HG03045 (cell line): Measurements from ENCODE around the gene MYO1D.

Experiments used
- ATAC-seq: cut with Tn5 transposase; IDR thresholded peaks from one replicate; pipeline ENCODE4 v1.9.1; 2021; ENCODE audit warnings: mild to moderate bottlenecking, moderate library complexity; ENCODE audit not compliant: unreplicated experiment

Gene MYO1D

DNA sequence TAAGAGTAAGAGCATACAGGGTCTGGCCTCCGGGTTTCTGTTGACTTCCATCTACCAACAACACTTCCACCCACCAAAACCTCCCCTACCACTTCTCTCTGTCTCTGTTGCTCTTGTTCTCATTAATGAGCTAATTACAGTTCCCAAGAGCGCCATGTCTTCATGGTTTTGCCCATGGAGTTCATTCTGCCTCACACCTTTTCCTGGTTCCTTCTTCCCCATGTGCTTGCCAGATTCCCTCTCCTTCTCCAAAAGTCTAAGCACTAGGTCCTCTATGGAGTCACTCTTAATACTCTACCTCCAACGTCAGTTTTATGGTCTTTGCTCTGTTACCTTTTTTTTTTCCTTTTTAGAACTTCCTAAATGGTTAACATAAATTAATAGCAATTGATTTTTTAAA, 92.8 kb downstream of the MYO1D start:
- ATAC-seq = no peak

- no peak for ATAC-seq
Measured at GRCh38 chr17:32783602-32784001, 93.3 kb downstream of the MYO1D start.

GRCh38 chr17:32780721-32781120, 96.2 kb downstream of the MYO1D start:
- ATAC-seq = no peak

DNA sequence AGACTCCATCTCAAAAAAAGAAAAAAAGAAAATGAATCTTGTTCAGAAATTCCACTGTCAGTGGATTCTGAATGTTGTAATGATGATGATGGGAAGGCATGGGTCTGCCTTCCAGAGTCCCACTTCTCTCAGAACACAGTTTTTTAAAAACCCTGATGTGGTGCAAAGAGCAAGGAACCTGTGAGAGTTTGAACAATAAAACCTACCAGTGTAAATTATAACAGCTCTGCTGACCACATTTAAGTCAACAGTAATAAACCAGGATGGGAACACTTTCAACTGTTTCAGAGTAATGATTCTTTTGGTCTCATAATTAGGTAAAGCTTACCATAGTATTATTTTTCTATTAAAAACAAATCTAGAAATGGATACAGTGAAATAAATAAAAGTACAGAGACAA, 99.0 kb downstream of the MYO1D start:
- ATAC-seq = no peak

DNA sequence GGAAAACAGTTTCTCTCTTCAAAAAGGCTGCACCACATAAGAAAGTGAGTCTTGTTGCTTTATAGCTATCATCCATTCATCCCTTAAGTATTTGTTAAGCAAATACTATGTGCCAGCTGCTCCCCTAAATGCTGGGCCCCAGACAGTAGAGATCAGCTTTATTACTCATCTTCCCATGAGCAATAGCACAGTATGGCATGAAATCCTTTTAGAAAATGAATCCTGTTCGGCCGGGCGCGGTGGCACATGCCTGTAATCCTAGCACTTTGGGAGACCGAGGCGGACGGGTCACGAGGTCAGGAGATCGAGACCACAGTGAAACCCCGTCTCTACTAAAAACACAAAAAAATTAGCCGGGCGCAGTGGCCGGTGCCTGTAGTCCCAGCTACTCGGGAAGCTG, 99.5 kb downstream of the MYO1D start:
- no peak for ATAC-seq

GRCh38 chr17:32774695-32775084, 102.2 kb downstream of the MYO1D start:
- no peak for ATAC-seq

DNA sequence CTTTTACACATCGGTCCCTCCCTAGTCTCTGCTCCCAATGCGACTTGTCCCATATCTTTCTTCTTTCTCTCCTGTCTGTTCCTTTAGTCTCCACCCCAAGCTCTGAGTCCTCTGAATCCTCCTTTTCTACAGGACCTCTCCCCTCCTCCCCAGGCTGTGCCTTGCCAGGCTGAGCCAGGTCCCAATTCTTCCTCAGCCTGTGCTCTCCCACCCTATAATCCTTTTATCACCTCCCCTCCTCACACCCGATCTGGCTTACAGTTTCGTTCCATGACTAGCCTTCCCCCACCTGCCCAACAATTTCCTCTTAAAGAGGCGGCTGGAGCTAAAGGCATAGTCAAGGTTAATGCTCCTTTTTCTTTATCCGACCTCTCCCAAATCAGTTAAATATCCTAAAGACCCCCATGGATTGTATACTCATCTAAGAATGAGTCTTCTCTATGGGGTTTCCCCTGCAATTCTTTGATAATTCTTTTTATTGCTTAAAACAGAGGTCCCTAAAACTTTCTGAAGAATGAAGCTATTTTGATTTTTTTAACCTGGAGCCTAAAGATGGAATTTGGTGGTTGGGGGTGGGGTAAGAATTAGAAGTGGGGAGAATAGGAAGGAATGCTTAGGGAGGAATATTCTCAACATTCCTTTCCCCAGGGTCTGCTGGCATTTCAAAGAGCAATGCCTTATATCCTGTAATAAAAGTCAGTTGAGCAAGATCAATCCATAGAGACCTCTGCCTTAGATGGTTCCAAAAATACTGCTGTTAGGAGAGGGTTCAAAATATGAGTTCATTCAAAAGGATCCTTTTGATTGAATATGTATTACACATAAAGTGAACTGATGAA, 102.8 kb downstream of the MYO1D start:
- ATAC-seq = no peak

GRCh38 chr17:32772453-32773025, 104.4 kb downstream of the MYO1D start:
- no peak for ATAC-seq

DNA sequence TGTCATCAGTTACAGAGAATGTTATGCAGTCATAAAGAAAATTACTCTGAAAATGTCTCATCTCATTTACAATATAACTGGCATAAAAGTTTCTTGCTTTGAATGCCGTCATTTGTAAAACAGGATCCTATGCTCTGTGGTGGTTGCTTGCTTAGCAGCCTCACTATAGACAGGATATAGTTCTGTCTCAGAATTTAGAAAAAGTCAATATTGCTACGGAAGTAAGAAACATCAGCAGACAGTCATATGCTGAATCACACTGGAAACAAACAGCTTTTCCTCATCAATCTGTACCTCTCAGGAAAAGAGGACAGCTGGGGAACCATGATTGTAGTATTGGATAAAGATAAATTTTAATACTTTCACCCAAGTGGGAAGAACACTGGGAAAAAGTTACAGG, 105.5 kb downstream of the MYO1D start:
- no peak for ATAC-seq

DNA sequence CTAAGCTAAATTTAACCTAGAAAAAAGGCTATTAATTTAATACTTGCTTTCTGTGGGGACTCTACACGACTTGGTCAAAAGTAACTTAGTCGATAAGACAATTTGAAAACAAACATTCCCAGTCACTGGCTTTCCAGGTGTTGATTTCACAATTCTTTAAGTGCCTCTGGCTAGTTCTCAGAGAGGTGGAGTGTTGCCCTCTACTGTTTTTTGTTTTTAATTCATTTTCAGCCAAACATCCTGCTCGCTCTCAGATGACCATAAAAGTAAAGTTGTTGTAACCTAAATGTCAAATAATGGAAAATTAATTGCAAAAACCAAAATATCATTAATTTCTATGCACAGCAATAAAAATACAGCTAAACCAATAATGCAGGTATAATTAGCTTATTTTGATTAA, 107.1 kb downstream of the MYO1D start:
- no peak for ATAC-seq

DNA sequence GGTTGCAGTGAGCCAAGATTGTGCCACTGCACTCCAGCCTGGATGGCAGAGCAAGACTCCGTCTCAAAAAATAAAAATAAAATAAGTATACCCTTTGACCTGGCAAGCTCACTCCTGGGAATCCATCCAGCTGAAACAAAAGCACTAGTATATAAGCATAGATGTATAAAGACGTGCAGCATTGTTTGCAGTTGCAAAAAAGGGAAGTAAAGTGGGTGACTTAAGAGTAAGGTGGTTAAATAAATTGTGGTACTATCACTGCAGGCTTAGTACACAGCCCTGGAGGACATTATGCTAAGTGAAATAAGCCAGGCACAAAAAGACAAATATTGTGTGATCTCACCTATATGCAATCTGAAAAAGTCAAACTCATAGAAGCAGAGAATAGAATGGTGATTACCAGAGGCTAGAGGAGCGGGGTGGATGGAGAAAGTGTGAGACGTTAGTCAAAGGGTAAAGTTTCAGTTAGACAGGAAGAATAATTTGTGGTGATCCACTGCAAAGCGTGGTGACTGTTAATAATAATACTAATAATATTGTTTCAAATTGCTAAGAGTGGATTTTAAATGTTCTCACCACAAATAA, 113.0 kb downstream of the MYO1D start:
- no peak for ATAC-seq

GRCh38 chr17:32759476-32759875, 117.4 kb downstream of the MYO1D start:
- no peak for ATAC-seq

- no peak for ATAC-seq
Measured at GRCh38 chr17:32757963-32758362, 119.0 kb downstream of the MYO1D start.

GRCh38 chr17:32756696-32757095, 120.2 kb downstream of the MYO1D start:
- no peak for ATAC-seq

DNA sequence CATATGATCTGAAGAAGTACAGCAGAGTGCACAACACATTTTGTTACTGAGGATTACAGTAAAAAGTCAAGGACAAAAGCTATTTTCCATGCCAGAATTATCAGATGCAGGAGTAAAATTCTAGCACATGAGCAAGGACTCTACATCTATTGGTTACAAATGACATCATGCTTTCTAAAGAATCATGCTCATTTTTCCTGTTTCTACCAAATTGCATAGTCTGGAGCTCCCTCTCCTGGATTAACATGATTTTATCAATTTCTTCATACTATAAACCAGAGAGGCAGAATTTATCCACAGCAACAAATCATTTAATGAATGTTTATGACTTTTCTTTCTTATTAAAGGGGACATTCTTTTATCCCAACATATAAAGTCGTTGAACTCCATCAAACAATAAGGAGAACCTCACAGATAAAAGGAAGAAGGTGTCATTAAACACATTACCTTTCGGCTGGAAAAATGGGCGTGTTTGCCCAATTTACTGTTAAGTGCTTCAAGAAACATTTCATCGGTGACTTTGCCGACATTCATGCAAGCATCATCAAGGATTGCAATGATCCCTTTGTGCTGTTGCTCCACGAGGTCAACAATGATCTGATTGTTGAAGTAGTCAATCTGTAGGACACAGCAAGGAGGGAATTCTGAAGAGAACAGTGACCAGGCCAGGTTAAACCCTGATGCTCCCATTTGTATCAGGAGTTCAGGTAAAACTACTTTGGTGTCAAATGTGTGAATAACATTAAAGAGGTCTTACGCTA, 121.7 kb downstream of the MYO1D start:
- ATAC-seq = no peak

- no peak for ATAC-seq
Measured at GRCh38 chr17:32752934-32753333, 124.0 kb downstream of the MYO1D start.

DNA sequence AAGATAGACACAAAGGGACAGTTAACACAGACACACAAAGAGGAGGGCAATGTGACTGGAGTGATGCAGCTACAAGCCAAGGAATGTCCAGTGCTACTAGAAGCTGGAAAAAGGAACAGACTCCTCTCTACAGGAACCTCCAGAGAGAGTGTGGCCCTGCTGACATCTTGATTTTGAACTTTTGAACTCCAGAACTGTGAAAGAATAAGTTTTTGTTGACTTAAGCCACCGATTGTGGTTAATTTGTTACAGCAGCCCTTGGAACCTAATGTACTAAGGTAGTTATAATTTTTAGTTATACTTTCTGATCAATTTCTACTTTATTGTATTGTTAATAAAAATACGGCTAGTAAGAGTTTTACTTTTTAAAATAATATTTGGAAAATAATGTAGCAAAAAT, 129.1 kb downstream of the MYO1D start:
- ATAC-seq = no peak

- no peak for ATAC-seq
Measured at GRCh38 chr17:32746698-32747097, 130.2 kb downstream of the MYO1D start.

- ATAC-seq = no peak
Measured at GRCh38 chr17:32746280-32746679, 130.6 kb downstream of the MYO1D start.

- ATAC-seq = no peak
Measured at GRCh38 chr17:32742681-32743538, 134.0 kb downstream of the MYO1D start.

- ATAC-seq = no peak
Measured at GRCh38 chr17:32741381-32741780, 135.5 kb downstream of the MYO1D start.
